ENCODE data around the gene ITGB4.

DNA sequence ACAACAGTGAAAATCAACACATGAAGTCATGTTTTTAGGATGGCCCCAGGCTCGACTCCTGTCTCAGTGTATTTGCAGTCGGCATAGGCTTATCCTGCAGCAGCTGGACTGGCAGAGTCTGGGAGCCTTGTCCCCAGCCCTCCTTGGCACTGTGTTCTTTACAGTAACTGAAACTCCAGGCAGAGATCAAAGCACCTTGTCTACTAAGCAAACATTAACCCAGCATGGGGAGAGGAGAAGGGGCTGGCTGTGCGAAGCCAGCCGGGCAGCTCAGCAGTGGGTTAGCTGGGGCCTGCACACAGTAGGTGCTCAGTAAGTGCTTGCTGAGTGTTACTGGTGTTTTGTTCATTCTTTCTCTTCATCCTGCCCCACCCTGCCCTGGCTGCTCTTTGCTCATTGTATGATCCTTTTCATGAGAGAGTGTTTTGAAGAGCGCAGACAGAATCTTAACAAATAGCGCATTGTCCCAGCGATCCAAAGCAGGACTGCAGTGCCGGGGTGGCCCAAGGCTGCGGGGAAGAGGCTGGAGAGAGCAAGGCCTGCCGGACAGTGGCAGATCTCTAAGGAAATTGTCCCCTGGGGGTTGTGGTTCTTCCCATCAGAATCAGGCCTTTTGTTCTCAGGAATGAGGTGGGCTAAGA, 23.5 kb upstream of the ITGB4 start:
- TF ChIP-seq EZH2 (IDR thresholded peaks at IDR 0.05) = no peak
- TF ChIP-seq REST (IDR thresholded peaks at IDR 0.05; ENCODE audit: low read depth) = no peak
